Hematopoietic multipotent progenitor cell treated with erythropoietin and hydrocortisone succinate and interleukin-3 and kit ligand, for 6 days (in vitro differentiated cells): ENCODE results near the gene IP6K3.

ENCODE experiments used
- DNase-seq: peaks from one replicate; pipeline ENCODE4 v3.0.0-alpha.2; 2015

Gene IP6K3

DNA sequence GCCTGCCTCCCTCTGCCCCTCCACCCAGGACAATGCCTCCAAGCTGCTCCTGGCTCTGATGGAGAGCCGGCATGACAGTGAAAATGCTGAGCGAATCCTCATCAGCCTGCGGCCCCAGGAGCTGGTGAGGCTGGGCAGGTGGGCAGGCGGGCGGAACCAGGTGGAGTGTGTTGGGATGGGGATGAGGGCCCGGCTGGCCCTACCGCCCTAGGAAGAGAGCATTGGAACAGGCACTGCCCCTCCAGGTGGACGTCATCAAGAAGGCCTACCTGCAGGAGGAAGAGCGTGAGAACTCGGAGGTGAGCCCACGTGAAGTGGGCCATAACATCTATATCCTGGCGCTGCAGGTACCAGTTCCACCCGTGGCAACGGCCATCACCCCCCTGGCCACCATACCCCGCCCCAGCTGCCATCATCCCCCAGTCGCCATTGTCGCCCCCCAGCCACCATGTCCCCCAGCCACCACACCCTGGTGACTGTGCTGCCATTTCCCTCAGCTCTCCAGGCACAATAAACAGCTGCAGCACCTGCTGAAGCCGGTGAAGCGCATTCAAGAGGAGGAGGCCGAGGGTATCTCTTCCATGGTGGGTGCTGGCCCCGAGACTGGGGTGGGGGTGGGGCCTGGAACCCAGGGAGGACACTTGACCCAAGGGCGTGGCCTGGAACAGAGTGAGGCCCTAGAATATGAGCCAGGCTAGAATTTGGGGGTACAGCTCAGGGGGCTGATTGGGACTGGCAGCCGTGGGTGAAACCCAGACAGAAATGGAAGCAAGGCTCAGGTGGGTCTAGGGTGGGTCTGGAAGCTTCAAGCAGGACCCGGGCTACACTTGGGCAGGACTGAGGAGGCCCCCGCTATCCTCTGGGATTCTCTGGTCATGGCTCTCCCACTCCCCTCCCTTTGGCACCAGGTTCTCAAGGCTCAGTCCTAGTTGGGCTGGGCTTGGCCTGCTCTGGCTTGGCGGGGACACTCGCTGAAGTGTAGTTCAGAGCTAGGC, 59.4 kb downstream of the IP6K3 start:
- DNase-seq, result no peak

DNA sequence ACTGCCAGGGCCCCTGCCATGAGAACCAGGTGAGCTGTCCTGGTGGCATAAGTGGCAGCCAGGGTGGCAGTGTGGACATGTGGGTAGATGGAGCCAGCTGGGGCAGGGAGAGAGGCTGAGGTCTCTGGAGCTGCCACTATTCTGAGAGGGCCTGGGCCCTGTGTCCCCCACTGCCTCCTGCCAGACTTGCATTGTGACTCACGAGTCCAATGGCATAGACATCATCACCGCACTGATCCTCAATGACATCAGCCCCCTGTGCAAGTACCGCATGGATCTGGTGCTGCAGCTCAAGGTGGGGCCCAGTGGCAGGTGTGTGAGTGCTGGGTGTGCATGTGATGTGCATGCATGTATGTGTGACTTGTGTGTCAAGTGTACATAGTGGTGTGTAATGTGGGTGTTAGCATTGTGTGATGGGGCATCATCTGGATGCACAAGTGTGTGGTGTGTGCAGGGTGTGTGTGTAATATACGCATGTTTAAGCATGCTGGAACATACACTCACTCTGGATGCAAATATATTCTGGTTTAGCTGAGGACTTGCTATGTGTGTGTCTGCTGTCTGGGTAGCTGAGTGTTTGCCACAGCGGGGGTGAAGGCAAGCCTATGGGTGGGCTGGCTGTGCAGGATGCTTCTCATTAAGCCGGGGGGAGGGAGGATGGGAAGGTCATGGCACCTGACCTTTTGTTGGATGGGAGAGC, 60.3 kb downstream of the IP6K3 start:
- no peak for DNase-seq

DNA sequence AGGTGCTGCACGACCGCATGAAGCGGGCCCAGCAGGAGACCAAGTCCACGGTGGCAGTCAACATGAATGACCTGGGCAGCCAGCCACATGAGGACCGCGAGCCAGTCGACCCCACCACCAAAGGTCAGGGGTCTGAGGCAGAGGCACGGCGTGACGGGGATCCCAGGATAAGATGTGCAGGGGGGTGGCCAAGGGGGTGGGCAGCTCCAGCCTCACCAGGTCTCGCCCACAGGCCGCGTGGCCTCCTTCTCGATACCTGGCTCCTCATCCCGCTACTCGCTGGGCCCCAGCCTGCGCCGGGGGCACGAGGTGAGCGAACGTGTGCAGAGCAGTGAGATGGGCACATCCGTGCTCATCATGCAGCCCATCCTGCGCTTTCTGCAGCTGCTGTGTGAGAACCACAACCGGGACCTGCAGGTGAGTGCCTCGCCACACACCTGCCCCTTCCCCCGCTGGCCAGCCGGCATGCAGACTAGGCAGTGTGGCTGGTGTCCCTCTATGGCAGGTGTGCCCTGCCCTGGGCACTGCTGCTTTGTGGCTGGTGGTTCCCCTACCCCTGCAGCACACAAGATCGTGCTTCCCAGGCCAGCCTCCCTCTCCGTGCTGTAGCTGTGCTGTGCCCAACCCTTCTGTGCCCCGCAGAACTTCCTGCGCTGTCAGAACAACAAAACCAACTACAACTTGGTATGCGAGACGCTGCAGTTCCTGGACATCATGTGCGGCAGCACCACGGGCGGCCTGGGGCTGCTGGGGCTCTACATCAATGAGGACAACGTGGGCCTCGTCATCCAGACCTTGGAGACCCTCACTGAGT, 61.1 kb downstream of the IP6K3 start:
- no peak for DNase-seq

DNA sequence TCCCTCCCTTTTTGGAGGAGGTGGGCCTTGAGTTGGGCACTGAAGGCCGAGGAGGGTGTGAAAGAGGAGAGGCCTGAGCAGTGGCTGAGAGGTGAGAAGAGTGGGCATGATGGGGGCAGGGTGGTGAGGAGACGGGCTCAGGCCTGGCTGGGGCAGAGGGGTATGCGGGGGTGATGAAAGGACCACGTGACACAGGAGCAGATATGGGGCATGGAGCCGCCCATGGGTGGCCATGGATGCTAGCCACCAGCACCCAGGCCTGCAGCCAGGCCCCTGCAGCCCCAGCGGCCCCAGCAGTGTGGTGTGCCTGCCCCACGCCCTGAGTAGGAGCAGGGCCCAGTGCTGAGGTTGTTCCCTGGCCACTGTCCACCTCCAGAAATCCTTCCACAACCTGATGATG, 61.7 kb downstream of the IP6K3 start:
- DNase-seq, result no peak

DNA sequence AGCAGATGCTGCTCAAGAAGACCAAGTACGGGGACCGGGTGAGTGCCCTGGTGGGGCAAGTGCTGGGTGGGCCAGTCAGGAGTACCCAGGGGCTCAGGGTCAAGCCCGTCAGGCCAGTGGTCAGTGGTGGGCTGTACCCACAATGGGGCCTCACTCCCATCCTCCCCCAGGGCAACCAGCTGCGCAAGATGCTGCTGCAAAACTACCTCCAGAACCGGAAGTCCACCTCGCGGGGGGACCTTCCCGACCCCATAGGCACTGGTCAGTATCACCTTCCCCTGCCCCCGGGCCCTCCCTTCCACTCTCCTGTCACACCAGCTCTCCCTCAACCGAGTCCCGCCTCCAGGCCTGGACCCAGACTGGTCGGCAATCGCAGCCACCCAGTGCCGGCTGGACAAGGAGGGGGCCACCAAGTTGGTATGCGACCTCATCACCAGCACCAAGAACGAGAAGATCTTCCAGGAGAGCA, 62.2 kb downstream of the IP6K3 start:
- no peak for DNase-seq

DNA sequence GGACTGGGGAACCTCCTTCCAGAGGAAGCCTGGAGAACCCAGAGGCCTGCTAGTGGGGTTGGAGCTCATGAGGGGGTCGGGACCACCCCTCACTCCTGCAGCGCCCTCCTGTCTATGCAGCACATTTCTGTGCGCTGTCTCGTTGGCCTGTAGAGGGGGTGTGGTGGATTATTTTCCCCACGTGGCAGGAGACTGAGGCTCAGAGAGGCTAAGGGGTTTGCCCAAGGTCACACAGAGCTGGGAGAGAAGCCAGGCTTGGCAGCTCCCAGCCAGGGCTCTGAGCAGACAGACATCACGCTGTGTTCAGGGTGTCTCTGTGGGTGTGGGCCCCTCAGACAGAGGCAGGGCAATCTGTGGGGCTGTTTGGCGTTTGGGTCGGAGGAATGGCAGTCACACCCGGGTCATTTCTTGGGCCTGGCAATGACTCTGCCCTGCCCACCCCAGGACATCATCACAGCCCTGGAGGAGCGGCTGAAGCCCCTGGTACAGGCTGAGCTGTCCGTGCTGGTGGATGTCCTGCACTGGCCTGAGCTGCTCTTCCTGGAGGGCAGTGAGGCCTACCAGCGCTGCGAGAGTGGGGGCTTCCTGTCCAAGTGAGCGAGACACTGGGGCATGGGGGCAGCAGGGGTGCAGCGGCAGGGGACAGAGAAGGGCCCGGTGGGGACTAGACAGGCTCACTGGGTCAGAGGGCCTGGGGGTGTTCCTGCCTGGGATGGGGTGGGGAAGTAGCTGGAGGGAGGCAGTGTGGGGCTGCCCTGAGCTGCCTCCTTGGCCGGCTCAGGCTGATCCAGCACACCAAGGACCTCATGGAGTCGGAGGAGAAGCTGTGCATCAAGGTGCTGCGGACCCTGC, 62.9 kb downstream of the IP6K3 start:
- no peak for DNase-seq

DNA sequence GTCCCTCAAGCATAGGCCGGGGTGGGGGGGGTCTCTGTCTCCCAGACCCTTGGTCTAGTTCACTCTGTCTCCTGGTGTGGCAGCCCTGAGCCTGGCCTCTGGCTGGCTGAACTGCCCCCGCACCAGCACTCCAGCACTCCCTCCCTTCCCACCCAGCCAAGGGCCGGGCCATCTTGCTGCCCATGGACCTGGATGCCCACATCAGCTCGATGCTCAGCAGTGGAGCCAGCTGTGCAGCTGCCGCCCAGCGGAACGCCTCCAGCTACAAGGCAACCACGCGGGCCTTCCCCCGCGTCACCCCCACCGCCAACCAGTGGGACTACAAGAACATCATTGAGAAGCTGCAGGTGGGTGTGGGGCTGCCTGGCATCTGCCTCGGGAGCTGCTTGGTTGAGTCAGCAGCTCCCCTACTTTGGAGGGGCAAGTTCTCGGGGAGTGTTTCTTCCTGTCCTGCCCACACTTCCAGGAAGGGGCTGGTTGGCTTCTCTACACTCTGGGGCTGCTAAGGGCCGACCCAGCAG, 63.6 kb downstream of the IP6K3 start:
- no peak for DNase-seq

DNA sequence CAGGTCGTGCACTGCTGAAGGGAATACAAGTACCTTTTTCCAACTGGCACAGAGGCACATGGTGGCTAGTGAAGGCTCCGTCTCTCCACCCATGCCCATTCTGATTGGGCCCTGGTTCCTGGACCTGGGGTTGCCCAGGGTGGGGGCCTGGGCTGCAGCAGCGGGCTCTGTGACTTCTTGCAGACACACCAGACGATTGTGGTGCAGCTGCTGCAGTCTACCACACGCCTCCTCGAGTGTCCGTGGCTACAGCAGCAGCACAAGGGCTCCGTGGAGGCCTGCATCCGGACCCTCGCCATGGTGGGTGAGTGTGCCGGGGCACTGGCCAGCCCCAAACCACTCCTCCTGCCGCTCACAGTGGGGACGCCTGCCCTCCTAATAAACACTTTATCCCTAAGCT, 64.4 kb downstream of the IP6K3 start:
- no peak for DNase-seq

DNA sequence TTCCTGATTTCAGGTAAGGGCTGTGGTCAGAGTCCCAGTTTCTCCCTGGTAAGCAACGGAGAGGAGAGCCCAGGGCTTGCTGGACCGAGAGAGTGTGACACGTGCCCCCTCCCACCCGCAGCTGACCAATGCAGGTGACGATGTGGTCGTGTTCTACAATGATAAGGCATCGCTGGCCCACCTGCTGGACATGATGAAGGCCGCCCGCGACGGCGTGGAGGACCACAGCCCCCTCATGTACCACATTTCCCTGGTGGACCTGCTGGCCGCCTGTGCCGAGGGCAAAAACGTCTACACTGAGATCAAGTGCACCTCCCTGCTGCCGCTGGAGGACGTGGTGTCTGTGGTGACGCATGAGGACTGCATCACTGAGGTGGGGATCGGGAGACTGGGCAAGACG, 66.9 kb downstream of the IP6K3 start:
- no peak for DNase-seq

DNA sequence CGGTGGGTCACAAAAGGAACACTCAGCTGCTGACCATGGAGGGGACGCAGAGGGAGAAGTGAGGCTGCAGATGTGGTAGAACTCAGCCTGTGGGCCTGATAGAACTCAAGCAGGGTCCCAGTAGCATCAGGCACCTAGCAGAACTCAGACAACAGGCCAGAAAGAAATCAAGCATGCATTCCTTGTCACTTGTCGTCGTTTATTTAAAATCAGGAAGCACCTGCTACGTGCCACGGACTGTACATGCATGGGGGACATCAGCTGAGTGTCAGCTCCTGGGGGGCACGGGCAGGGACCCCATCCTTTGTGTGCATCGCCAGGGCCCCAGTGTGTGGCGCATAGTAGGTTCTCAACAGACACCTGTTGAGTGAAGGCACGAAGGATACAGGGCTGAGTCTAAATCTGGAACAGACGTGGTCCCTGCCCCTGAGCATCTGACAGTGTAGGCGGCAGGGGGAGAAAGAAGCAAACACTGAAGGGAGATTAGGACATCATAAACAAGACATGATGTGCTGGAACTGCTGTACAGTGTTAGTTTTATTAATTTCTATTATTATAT, 67.7 kb downstream of the IP6K3 start:
- no peak for DNase-seq

DNA sequence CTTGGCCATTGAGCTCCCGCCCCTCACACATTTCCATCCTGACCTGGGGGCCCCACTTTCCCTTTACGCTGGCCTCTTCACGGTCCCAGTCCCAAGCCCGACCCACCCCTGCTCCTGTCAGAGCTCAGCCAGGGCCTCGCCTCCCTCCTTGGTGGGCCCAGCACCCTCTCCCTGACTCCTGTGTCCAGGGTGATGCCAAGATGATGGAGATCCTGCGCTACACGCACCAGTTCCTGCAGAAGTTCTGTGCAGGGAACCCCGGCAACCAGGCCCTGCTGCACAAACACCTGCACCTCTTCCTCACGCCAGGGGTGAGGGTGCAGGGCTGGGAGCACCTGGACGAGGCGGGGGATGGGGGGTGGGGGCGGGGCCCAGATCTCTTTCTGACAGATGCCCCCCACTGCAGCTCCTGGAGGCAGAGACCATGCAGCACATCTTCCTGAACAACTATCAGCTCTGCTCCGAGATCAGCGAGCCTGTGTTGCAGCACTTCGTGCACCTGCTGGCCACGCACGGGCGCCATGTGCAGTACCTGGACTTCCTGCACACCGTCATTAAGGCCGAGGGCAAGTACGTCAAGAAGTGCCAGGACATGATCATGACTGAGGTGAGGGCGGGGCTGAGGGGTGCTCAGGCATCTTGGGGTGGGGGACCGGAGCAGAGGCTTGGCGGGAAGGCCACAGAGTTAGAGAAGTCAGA, 68.3 kb downstream of the IP6K3 start:
- no peak for DNase-seq

DNA sequence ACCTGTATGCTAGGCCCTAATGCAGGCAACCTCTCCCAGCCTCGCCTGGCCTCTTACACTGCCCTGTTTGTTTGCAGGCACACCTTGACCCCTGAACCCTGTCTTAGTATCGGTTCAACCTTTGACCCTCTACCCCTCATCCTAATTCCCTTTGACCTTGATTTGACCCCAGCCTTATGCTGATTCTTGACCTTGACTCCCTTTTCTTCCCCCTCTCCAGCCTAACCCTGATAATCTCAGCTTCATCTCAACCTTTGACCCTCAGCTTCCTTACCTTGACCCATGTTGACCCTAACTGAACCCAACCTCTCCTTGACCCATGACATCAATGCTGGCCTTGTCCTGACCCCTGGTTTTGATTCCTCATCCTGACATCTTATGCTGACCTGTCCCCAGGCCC, 69.0 kb downstream of the IP6K3 start:
- no peak for DNase-seq

DNA sequence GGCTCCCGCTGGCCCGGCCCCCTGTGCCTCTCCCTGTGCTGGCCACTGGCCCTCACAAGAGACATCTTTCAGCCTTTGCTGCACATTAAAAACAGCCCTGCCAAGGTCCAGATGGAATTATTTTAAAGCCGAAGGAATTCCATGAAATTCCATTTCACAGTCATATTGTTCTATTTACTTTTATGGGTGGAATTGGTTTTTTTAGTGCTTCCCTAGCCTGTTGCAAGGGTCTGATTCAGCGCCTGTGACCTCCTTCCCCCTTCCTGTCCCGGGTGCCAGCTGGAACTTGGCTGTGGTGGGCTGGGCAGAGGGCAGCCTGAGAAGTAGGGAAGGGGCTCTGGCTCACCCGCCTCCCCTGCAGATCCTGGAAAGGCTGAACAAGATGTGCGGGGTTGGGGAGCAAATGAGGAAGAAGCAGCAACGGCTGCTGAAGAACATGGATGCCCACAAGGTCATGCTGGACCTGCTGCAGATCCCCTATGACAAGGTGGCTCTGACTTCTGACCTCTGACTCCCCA, 69.5 kb downstream of the IP6K3 start:
- DNase-seq, result no peak

DNA sequence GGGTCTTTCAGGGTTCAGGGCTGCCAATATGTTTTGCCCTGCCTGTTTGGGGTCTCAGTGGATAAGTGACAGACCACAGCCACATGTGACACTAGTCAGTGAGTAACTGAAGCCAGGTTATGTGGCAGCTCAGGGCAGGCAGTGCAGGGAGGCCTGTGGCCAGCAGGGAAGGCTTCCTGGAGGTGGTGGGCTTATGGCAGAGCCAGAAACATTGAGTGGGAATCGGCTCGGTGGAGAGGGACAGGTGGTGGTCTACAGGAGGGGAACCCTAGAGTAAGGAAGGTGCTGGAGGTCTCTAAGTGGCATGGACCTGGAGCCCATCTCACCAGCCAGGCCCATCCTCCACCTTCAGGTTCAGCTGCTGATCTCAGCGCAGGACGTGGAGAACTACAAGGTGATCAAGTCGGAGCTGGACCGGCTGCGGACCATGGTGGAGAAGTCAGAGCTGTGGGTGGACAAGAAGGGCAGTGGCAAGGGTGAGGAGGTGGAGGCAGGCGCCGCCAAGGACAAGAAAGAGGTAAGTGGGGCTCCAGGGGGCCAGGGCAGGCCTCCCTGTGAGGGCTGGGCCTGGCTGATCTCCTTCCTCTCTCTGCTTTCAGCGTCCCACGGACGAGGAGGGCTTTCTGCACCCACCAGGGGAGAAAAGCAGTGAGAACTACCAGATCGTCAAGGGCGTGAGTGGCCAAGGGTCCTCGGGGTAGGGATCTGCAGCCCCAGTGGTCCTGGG, 70.1 kb downstream of the IP6K3 start:
- no peak for DNase-seq

DNA sequence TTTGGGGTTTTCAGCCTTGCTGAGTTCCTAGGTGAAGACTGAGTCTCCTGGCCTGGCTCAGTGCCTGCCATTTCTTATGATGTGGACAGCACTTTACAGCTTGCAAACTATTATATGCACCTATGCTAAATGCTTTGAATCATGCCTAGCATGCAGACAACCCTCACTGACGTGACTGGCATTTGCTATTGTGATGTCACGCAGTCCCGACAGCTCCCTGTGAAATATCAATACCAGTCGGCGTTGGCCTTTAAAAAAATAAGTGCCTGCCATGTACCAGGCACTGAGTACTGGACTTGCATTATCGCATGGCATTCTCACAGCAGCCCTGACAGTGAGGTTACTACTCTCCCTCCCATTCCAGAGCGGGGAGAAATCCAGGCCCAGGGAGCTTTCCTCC, 70.7 kb downstream of the IP6K3 start:
- DNase-seq, result no peak

DNA sequence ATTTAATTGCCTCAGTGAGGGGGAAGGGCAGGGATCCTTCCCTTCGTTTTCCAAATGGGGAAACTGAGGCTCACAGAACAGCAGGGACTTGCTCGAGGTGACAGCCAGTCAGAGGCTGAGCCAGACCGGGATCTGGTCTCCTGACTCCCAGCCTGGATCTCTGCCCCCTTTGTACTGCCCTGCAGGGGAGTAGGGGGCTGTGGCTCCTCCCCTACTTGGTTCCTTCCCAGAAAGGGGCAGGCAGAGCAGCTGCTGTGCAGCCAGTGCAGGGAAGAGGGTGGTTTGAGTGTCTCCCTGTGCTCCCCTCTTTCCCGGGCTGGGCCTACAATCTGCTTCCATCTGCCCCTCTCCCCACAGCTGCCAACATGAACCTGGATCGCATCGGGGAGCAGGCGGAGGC, 72.9 kb downstream of the IP6K3 start:
- DNase-seq, result no peak

DNA sequence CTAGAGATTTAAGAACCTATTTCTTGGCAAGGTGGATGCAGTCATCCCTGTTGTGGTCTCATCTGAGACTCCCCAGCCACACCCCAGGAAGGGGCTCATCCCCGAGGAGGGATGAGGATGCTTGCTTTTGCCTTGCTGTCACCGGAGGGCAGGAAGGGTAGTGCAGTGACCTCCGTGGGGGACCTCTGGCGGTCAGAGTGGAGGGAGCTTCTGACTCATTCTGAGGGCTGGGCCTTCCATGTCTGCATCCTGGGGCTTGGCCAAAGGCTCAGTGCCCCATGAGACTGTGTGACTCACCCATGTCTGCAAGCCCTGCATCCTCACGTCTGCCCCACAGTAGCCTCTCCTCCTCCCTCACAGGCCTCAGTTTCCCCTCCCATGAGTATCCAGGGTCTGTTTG, 73.9 kb downstream of the IP6K3 start:
- DNase-seq, result peak; percentile 63

DNA sequence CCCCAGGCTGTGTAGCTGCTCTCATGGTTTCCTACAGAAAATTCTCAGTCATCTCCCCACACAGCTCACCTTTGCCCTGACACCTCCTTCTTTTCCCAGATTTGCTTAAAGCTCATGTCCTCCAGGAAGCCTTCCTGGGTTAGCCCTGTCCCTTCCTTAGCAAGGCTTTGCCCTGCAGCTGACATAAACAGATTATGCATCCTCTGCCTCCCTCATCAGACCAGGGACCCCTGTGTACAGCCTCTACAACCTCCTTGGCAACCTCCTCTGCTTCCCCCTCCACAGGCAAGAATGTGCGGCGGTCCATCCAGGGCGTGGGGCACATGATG, 75.0 kb downstream of the IP6K3 start:
- no peak for DNase-seq
